NCI-H1930 (cell line): ENCODE measurements around the gene DENND1A.
"Not testable (repeated sequence)": the region's sequence is repeated elsewhere in the genome, so short reads cannot be mapped to it uniquely, and the experiment has no call there.

Experiments
- DNase-seq, 2 experiments: peaks; one replicate each; lab custom pipeline; 2025; lab: John Stamatoyannopoulos, UW

The DENND1A gene

DNA sequence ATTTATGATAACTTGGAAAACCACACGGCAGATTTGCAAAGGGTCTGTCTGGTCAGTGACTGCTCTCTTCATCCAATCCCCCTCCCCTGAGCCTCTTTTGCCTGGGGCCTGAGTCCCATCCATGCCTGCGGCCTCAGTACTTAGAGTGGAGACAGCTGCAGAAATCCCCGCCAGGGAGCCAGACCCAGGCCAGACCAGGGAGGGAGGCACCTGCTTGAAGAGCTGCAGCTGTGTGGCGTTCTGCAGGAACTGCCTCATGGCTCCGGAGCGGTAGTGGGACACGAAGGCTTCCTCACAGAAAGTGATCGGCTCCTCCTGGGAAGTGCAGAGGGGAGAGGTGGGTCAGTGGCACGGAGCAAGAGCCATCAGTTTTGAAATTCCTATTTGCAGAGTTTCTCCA is 472.3 kb downstream of the DENND1A start:
- DNase-seq = no peak

DNA sequence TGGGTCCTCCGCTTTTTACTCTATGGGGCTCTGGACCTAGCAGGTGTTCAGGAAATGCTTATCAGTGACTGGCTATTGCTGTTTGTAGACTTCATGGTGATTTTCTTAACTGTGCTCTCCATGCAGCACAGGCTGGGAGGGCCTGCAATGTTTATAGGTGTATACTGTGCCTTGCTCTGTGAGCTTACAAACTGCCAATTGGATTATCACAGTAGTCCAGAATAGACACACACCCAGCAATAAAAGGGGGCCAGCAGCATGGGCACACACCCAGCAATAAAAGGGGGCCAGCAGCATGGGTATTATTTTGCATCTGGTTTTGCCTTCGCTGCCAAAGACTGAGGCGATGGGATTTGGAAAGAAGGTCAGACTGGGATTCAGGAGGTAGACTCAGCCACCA is 473.9 kb downstream of the DENND1A start:
- DNase-seq = no peak

DNA sequence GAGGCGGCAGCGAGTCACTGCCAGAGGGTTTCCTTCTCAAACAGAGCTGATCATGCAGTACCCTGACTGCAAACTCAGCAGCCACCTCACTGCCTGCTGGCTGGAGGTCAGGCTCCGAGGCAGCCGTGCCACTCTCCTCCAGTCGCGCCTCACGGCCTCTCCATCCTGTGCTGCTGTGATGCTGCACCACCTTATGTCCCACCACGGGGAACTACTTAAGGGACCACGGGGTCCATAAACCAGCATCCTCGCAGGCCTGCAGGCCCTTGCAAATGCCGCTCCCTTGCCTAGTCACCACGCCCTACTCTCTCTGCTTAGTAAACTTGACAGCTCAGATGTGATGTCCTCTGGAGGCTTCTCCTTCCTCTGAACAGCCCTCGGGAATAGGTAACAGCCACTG is 474.7 kb downstream of the DENND1A start:
- no peak for DNase-seq

DNA sequence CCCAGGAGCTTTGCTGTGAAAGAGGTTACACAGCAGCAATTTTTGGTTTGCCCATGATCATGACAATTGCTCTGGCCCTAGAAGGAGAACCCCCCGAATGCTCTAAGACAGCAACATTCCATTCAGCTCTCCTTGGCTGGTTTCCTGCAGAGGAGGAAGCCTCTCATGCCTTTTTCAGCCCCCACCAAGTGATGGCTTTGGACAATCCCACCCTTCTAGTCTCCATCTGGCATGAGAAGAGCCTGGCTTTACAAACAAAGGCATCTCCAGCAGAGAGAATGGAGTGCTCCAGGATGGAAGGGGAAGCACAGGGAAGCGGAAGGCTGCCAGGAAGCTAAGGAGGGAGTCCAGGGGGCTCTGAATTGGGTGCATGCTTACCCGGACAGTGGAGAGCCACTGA is 475.6 kb downstream of the DENND1A start:
- no peak for DNase-seq

DNA sequence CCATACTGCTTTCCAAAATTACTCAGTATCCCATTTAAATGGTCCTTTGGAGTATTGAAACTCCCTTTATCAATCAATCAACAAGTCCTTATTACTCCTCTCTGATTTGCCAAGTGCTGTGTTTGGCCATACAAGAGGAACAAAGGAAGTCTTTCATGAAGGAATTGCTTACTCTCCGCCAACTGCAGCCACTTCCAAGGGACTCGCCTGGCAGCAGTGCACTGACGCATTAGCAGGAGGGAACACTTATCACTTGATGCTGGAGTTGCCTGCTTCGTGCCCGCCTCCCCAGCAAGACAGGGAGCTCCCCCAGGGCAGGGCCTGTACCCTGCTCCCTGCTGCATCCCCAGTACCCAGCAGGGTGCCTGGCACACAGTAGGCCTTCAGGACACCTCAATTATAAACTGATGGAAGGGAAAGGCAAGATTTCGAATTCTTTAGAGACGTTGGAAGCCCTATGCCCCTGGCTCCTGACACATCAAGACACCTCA is 476.1 kb downstream of the DENND1A start:
- DNase-seq = no peak

DNA sequence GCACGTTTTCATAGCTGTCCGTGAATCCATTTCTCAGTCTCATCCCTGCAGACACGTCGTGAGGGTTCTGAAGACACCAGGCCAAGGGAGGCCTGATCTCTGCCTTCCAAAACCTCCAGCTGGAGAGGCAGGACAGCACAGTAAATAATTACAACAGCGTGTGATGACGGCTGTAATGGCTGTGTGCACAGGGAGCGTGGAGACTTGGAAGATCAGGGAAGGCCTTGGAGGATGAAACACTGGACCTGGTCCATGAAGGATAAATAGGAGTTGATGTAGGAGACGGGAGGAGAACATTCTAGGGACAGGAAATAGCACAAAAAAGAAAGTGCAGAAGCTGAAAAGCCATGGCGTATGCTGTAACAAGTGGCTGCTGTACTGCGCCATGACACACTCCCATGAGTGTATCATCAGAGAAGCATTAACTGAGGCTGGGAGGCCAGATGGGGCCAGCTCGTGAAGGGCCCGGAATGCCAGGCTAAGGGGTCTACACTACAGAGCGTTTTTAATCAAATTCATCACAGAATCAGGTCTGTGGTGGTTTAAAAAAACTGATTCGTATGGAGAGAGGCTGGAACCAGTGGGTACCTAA is 476.8 kb downstream of the DENND1A start:
- DNase-seq = no peak

DNA sequence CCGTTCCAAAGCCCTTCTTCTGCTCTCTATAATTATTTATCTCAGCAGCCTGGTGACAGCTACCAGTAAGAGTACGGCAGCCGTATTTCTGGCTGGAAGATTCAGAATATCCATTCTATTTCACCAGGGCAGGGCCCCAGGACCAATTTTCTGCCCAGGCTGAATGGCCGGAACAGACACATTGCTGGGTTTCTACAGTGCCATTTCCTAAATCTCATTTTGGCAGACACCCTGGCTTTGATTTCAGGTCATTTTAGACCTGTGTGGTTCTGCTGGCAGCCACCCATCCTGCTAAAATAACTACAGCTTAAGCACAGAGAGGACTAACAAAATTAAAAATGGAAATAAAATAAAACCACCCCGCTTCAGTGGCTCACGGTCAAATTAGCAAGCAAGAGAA is 478.9 kb downstream of the DENND1A start:
- DNase-seq = no peak

DNA sequence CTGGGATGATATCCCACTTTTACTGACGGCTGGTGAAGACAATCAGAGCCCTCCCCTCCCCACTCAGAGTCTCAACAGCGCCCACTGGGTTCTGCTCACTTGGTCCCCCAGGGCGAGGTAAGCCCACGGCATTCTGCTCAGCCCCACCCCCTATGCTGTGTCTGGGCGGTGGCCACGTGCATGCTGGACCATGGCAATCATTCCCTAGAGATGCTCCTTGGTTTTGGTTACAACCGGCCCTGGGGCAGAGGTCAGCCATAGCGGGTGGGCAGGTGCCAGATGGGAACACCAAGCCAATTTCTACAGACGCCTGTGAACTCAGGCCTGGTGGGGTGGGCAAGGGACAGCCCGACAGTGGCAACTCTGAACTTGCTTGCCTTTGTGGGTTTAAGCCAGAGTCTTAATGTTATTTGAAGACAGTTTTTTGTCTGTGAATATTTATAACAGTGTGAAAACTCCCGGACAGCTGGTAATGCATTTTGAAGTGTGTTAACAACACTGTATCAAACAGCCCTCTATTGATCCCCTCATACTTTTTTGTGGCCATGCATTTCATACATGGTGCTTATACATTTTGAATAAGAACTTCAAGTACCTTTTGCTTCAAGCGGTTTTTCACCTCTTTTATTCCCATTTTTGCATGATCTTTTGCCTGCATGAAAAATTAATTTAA is 479.7 kb downstream of the DENND1A start:
- DNase-seq = no peak

DNA sequence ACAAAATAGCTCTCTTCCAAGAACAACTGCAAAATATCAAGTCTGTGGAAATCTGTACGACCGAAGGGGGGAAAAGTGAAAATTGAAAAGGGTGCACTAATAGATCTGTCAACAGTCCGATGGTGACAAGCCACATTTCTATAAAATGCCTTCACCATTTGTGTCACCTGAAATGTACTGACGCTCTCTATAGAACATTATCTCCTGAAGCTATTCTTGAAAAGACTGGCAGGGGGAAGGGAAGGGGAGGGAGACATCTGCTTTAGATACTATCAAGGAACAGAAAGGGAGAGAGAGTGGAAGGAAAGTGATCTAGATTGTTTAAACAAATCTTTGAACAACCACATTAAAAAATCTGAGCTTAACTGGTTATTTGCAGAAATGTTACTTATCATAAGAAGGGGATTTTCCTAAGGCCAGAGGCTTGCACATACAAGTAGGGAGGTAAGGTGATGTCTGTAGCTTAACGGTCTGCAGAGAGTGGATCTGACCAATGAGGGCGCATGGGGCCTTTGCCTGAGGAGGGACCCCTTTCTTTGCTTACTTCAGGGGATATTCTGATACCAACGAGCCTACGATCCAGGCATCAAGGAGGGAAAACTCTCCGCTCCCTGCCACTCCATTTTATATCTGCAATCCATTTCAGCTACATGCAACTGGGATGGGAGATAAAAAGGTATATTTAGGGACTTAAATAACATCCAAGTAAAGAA is 481.8 kb downstream of the DENND1A start:
- DNase-seq = no peak

DNA sequence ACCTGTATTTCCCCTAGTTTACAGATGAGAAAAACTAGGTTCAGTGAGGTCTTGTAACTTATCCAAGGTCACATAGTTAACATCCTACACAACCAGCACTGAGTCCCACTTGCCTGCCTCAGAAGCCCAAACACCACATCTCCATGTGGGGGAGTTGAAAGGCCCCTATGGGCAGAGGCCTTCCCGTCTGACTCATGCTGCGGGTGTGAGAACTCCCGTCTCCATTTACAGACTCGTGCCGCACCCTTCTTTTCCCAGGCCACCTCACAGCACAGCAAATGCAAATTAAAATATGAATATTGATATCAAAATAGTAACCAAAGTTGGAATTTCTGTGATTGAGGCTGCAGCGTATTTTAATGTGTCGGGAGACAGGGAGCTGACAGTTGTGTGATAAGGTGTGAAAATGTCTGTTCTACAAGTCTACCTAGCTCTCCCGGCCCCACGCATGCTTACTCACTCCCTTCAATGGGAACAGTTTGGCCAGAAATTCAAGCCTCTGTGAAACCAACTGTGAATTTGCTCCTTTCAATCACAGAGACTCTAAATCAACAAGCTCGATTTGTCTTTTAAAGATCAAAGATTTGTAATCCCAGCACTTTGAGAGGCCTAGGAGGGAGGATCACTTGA is 483.8 kb downstream of the DENND1A start:
- DNase-seq = no peak

DNA sequence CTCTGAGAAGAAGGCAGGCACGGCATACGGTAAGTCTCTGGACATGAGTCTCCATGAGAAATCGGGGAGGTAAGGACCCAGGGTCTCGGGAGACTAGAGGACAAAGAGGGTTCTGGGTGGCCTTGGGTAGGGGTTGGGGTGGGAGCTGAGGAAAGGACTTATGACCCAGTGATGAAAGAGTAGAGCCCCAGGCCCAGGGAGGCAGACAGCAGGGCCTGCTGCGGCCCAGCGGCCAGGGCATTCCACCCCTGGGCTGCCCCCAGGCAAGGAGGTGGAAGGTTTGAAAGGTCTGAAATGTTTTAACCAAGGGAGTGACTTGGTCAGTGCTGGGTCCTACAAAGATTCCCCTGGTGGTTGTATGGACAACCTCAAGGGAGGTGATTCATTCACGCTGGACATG is 484.8 kb downstream of the DENND1A start:
- DNase-seq = no peak

DNA sequence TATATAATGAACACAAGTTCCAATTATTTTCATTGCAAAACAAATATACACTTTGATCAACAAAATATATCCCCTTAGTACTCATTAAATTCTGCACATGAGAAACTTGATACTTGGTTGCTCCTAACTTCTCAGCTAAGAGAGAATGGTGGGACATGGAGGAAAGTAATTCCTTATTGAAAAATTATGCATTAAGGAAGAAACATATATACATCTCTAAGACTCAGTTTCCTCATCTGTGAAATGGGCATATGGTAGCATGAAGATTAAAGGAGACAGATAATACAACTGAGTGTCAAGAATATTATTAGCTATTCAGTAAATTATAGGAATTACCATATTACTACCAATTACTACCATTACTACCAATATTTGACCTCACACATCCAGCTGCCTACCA is 488.2 kb downstream of the DENND1A start:
- DNase-seq = no peak

DNA sequence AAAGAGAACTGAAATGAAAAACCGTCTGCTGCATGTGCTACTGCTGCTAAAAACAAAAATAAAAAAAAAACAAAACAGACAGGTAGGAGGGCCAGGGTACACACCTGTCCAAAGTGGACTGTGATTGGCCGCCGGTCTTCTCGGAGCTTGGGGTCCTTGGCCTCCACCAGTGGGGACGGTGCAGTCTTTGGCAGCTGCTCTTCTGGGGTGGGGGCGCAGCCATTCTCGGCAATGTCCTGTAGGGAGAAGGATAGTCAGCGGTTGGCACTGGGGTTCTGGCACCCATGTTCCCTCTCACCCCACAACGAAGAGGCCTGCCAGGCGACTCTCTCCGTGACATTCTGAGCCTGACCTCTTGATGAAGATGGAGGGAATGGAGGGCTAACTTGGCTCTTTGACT is 489.7 kb downstream of the DENND1A start:
- DNase-seq = no peak

DNA sequence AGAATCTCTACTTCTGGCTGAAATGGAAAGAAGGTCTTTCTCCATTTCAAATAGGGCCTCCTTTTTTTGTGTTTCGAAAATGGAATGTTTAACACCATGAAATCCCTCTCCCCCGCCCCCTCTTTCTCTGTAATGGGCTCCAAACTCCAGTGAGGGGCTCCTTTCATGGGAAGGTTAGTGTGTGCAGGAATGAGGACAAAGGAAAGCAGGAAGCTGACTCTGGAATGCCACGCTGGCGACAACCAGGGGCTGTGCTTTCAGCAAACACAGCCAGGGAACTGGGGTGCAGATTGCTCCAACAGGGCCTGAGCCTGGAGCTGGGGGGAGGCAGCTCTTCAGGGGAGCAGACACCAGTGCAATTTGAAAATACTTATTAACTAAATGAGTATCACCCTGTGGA is 491.1 kb downstream of the DENND1A start:
- no peak for DNase-seq

DNA sequence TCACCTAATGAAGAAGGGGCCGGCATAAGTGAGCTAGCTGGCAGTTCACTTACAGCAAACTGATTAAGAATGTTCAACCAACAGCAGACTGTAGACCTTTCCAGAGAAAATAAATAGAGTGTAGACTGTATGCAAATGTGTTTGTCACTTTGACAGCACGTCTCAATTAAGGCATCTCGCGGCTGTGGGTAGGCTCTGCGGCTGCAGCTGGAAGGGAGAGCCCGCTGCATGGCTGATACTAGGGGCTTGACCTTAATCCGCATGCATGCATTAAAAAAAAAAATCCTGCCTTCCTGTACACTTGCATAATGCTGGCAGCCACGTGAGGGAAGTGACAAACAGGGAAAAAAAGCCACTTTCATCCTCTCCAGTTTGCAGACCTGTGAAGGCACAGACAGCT is 491.6 kb downstream of the DENND1A start:
- DNase-seq = no peak

DNA sequence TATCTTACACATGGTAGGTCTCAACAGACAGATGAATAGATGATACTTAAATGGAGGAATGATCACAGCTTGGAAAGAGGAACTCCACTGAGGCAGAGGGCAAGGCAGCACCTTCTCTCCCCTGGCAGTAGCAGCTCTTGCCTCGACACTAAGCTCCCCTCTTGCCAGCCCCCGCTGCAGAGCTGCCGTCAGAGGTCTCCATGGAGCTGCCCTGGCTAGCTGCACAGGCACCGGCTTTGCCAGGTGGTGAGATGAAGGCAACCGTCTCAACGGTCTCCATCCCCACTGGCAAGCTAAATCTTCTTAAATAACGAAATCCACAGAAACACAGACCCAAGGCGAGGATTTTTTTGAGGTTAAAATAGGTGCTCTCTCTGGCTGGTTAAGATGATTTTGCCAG is 492.7 kb downstream of the DENND1A start:
- DNase-seq = no peak

DNA sequence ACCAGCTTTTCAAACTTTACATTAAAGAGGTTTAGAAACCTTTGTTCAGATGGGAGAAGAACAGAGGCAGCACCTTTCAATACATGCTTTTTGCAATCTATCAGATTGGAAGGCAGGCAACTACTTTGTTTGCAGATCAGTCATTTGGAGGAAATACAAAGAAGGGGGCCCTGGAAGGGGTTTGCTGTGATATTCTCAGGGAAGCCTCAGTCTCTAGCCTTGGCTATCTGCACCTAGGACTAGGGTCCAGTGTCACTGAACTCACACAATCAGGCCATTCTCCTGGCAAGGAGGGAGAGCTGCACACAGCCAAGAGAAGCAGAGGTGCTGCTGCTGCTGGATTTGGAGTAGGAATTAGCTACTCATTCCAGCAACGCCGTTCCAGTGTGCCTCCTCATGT is 494.5 kb downstream of the DENND1A start:
- no peak for DNase-seq

DNA sequence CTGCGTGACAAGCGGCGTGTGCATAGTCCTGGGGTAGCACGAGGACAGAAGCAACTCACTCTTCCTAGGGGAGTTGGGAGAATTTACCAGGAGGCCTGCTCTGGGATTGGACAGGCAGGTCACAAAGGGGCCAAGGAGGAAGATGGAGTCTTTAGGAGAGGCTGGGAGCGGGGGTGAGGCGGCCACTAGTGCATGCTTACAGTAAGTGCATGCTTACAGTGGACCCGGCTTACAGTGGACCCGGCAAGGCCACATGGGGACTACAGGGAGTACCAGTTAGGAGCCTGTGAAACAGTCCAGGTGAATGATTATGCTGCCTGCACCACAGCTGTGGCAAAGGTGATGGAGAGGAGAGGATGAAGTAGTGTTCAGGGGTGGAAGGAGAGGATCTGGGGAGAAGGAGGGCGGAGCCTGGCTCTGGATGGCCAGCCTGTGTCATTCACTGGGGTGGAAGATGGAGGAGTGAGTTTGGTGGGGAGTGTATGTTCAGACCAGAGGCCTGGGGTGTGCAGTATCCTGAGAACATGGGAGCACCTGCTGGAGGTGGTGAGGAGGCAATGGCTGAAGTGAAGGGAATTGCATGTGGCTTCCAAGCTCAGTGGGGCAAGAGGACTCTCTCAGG is 495.2 kb downstream of the DENND1A start:
- peak in 1 of 2 experiments; percentile 5 for DNase-seq

DNA sequence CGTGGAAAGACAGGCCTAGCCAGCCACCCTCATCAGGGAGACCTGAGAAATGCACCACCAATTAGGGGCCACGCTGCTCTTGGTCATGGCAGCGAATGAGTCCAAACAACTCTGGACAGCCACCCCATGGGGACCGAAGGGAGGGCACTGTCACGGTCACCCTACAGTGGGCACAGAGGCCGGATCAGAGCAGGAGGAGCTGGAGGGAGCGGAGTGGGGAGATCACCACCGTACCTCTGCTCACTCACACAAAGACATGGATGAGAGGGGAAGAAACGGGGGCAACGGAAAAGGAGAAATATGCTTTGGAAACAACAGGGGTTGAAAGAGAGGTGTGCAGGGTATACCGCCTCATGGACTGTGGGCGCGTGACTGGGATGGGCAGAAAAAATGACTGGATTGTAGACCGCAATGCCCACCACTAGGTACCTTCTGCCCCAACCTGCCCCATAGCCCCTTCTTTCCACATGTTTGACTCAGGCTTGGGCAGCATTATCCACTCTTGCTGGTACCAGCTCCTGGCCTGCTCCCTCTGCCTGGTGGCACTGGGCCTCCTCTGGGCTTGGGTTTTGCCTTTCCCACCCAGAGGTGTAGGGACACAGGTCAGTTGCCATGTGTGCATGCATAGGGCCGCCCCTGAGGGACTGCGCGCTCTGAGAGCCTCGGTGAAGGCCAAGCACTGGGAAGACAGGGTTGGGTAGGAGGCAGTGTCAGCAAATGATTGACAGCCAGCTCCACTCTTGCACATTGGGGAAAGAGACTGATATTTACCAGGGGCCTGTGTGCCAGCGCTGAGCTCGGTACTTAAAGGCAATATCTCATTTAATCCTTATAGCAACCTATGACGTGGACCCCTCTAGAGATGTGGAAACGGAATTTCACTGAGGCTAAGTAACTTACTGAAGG is 497.3 kb downstream of the DENND1A start:
- no peak for DNase-seq

DNA sequence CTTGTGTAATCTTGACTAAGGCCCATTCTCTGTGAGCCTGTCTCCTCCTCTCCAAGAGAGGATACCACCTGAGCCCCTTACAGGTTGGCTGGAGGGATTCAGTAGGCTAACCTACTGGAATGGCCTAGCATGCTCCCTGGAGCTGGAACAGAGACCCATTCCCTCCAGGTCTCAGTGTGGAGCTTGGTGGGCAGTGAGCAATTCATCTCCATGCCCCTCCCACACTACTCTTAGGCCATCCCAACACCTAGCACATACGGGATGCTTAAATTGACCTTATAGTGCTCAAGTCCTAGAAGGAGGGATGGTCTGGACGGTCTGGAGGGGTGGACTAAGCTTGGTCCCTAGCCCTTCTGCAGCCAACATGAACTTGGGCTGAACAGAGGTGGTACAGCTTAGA is 498.3 kb downstream of the DENND1A start:
- DNase-seq = no peak

DNA sequence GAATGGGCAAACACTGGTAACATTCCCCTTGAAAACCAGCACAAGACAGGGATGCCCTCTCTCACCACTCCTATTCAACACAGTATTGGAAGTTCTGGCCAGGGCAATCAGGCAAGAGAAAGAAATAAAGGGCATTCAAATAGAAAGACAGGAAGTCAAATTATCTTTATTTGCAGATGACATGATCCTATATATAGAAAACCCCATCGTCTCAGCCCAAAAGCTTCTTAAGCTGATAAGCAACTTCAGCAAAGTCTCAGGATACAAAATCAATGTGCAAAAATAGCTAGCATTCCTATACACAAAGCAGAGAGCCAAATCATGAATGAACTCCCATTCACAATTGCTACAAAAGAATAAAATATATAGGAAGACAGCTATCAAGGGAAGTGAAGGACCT is 501.5 kb downstream of the DENND1A start:
- DNase-seq = not testable (repeated sequence)
